ENCODE results near the gene CFAP73.
"Not testable (repeated sequence)": the region's sequence is repeated elsewhere in the genome, so short reads cannot be mapped to it uniquely, and the experiment has no call there.

CFAP73 gene

DNA sequence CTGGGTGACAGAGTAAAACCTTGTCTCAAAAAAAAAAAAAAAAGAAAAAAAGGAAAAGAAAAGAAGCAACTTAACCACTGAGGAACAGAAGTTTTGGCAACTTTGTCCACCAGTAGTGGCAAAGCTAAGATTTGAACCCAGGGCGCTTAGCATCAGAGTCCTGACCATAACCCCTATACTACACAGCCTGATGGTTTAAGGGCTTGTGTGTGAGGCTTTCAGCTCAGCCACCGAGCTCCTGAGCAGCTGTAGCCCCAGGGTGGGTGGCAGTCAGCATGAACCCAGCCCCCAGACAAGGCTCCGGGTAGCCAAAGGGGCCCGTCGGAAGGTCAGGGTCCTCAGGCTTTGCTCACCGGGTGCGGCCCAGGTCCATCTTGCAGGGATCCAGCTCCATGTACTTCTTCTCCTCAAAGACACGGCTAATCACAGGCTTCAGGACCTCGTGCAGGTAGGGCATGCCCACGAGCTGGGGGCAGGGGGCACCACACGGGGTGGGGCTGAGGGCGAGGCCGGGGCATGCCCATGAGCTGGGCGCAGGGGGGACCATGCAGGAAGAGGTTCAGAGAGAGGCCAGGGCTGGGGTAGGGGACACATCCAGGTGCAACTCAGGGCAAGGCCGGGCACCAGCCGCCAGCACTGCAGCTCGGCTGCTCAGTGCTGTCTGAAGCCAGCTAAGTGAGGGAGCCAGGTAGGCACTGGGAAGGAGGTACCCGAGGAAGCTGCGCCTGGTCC is 34.9 kb upstream of the CFAP73 start:
- H3K9me3 Mint-ChIP-seq = no peaks in the 10 kb centered on the region
- H3K4me3 Mint-ChIP-seq = no peak overlapping the region
- H3K27ac Mint-ChIP-seq = no peak overlapping the region
- no peak for DNase-seq
- H3K4me1 Mint-ChIP-seq = peaks cover 9% of the 10 kb centered on the region
- peak; percentile 47 for ATAC-seq
- no peaks in the 10 kb centered on the region for H3K27me3 Mint-ChIP-seq

DNA sequence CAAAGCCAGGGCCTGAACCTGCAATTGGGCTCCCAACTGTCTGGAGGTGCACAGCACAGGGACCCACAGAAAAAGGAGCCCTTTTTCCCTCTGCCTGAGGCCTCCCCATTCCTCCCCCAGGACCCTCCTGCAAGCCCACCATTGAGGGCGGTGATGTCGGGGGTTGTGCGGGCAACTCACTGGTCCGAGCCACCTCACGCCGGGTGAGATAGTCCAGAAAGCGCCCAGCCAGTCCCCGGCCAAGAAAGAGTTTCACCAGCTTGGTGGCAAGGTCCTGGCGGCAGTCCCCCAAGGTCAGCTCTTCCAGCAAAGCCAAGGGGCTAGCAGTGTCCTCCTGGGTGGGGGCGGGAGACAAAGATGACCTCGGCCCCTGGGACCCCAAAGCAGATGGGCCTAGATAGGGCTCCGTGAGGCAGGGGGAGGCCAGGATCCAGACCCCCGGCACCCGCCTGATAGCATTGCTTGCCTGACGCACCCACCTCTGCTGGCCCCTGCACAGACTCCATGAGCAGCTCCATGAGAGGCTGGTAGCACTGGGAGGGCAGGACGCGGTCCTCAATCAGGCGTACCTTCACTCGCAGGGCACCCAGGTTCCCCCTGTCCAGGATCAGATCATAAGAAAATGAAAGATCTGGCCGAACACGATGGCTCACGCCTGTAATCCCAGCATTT is 33.9 kb upstream of the CFAP73 start:
- Mint-ChIP-seq H3K4me1 (no peaks in the 10 kb centered on the region), H3K4me3 (no peak overlapping the region), H3K27me3 (peaks cover 8% of the 10 kb centered on the region), H3K27ac (no peak overlapping the region), H3K9me3 (no peaks in the 10 kb centered on the region)
- DNase-seq (no peak), ATAC-seq (no peak)

DNA sequence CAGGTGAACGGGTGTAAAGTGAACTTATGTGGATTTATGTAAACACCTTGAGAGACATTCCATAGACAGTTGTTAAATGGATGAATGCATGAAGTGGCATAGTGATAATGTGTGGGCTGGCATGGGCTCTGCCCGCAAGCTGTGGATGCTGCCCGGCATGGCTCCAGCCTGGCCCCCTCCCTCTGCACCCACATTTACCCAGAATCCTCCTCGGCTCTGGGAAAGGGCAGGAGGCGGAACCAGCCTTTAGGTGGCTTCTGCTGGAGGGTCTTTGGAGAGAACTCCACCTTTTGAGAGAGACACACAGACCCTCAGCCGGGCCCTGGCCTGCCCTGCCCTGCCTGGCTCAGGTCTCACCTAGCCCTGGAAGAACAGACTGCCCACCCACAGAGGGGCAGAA is 32.6 kb upstream of the CFAP73 start:
- Mint-ChIP-seq H3K27me3 (peaks cover 11% of the 10 kb centered on the region), H3K9me3 (no peaks in the 10 kb centered on the region), H3K4me1 (no peaks in the 10 kb centered on the region), H3K4me3 (no peak overlapping the region), H3K27ac (no peak overlapping the region)
- ATAC-seq (no peak), DNase-seq (no peak)

DNA sequence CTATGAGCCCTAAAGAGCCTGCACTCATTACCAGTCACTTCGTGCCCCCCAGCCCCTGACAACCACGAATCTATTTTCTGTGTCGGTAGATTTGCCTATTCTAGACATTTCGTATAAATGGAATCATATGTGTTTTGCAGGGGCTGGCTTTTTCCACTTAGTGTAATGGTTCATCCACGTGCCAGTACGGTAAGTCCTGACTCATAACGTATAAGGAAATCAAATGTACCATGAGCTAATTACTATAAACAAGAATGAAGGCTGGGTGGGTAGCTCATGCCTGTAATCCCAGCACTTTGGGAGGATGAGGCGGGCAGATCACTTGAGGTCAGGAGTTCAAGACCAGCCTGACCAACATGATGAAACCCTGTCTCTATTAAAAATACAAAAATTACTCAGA is 31.8 kb upstream of the CFAP73 start:
- not testable (repeated sequence) for DNase-seq, H3K4me3 Mint-ChIP-seq, H3K9me3 Mint-ChIP-seq, H3K4me1 Mint-ChIP-seq, ATAC-seq, H3K27ac Mint-ChIP-seq
- H3K27me3 Mint-ChIP-seq = peaks cover 11% of the 10 kb centered on the region

DNA sequence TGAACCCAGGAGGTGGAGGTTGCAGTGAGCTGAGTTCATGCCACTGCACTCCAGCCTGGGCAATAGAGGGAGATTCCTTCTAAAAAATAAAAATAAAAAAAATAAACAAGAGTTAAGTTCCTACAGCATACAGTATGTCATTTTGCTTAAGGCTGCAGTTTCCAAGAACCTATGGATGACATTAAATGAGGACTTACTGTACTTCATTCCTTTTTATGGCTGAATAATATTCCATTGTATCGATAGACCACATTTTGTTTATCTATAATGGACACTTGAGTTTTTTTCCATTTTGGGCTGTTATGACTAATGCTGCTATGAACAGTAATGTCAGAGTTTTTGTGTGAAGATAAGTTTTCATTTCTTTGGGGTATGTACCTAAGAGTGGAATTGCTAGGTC is 31.4 kb upstream of the CFAP73 start:
- Mint-ChIP-seq H3K4me3 (no peak overlapping the region), H3K9me3 (peaks cover 3 to 5% of the 10 kb centered on the region in 2 donors), H3K27me3 (peaks cover 11% of the 10 kb centered on the region), H3K4me1 (no peaks in the 10 kb centered on the region), H3K27ac (no peak overlapping the region)
- DNase-seq = no peak
- ATAC-seq = no peak

DNA sequence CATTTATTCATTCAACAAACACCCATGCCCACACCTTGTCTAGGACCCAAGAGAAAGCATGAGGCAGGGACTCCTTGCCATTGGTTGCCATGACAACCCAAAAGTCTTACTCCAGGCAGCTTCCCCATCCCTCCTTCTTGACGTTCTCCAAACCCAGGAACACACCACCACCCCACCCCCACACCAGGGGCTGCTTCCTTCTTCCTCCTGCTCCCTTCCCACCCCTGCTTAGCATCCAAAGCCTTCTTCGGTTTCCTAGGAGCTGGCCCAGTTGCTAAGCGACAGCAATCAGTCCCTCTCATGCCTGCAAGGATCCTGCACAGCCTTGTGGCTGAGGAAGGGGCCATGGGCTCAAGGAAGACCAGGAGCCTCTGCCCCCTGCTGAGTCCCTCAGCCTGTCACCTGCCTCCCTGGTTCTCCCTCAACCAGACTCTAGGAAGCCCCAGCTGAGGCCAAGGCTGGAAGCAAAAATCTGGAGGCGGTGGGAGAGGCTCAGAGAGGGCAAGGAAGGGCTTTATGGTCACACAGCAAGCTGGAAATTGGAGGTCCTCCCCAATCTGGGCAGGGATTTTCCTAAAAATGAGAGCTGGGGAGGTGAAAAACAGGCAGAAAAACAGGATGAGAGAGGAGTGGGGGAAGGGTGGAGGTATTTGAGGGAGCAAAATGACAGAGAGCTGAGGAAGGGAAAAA is 29.4 kb upstream of the CFAP73 start:
- Mint-ChIP-seq H3K27me3 (peaks cover 11% of the 10 kb centered on the region), H3K4me3 (no peak overlapping the region), H3K4me1 (no peaks in the 10 kb centered on the region), H3K9me3 (peaks cover 5 to 7% of the 10 kb centered on the region in 2 donors), H3K27ac (no peak overlapping the region)
- DNase-seq (no peak), ATAC-seq (no peak)

DNA sequence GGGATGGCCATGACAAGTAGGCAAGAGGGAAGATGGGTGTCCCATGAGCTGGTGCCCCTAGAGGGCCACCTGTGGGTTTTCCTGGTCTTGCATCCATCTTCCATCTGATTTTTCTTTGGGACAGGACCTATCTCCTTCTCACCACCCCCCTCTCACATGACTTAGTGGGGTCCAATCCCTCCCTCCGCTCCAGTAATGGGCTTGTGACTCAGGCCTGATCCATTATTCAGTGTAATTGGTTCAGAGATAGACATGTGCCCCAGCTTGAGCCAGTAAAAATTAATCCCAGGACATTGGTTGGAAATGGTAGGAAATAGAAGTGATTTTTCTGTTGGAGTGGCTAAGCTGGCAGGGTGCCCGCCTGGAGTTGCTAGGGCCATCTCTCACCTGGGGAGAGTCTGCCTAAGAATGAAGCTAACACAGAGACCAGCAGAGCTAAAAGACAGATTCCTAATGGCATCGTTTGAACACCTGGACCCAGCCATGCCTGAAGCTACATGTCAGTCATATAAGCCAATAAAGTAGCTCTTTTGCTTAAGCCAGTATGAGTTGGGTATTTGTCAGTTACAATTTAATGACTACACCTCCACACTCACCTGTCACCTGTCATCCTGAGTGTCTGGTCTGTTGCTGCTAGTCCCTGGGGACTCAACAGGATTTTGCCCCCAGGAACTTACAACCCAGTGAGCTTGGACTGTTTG is 28.7 kb upstream of the CFAP73 start:
- DNase-seq (no peak), ATAC-seq (no peak)
- H3K4me3 Mint-ChIP-seq = no peak overlapping the region
- H3K4me1 Mint-ChIP-seq = no peaks in the 10 kb centered on the region
- peaks cover 5 to 7% of the 10 kb centered on the region in 2 donors for H3K9me3 Mint-ChIP-seq
- no peak overlapping the region for H3K27ac Mint-ChIP-seq
- H3K27me3 Mint-ChIP-seq = peaks cover 11% of the 10 kb centered on the region

DNA sequence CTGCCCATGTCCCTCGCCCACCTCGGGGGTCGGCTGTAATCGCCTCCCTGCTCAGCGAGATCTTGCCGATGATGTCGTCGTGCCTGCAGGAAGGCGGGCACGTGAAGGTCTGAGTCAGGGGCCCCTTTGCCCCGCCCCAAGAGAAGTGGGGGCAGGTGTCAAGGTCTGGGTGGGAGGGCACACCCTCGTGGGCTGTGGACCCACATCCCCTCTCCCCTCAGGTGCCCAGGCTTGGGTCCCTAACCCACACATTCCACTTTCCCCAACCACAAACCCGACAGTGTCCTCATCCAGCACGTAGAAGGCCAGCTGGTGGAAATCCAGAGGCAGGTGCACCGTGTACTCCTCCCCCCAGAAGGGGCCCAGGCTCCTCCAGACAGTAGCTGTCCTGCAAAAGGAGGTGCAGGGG is 21.7 kb upstream of the CFAP73 start:
- Mint-ChIP-seq H3K27ac (no peak overlapping the region), H3K4me1 (peaks cover 36% of the 10 kb centered on the region), H3K4me3 (no peak overlapping the region), H3K27me3 (no peaks in the 10 kb centered on the region), H3K9me3 (peaks cover 2 to 7% of the 10 kb centered on the region in 2 donors)
- DNase-seq (no peak), ATAC-seq (no peak)

DNA sequence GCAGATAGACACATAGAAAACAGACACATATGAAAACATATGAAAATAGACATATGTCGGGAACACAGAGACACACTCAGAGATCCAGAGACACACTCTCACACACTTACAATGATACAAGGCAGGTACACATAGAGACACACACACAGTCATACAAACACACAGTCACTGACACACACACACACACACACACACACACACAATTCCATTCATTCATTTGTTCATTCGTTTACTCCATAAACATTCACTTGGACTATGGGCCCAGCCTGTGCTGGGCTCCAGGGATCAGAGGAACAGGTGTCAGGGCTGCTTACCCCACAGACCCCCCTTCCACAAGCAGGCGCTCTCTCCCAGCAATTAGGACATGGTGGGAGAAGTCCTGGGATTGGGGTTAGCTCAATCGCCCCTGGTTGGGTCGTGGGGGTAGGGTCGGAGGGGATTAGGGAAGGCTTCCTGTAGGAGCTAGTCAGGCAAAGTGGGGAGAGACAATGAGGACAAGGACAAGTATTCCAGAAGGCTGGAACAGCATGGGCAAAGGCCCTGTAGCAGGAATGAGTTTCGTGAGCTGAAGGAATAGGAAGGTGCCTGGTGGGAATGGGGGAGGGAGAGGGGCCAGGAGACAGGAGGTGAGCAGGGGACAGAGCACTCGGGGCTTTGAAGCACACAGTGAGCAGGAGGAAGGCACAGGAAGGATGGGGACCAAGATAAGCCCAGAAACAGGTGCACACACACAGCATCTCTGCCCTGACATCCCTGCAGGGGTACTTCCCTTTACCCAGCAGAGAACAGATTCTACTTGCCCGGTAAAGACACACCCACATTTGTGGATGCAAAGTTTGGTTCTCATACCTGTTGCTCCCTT is 20.5 kb upstream of the CFAP73 start:
- no peak for DNase-seq
- ATAC-seq = peak; percentile 37
- no peaks in the 10 kb centered on the region for H3K27me3 Mint-ChIP-seq
- H3K27ac Mint-ChIP-seq = no peak overlapping the region
- H3K4me3 Mint-ChIP-seq = no peak overlapping the region
- no peaks in the 10 kb centered on the region for H3K9me3 Mint-ChIP-seq
- H3K4me1 Mint-ChIP-seq = peaks cover 36% of the 10 kb centered on the region

DNA sequence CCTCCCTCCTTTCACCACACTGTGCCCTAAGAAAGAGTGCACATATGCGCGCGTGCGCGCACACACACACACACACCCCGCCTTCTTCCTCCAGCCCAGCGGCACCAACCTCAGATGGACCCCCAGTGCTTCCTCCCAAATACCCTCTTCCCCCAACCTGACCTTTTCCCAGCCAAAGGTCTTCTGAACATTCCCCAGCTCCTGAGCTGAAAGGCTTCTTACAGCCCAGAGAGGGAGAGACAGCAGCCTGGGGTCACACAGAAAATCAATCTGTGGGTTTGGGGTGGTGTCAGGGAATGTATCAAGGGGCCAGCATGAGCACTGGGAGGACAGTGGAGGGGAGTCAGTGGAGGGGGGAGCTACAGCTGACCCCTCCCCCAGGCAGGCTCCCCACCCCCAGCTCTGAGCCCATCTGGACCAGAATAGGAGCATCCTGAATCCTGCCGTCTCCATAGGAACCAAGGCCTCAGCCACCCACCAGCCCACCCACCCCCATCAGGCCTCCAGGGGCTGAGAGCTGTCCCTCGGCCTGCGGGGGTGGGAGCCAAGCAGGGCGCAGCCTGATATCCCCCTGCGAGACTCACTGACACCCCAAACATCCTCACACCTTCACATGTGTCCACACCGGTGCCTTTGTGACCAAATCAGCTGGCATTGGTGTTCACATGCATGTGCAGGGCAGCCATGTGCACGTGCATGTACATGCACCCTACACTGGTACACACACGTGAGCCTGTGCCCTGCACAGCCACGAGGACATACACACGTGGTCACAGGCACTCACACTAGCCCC is 19.7 kb upstream of the CFAP73 start:
- no peak overlapping the region for H3K27ac Mint-ChIP-seq

DNA sequence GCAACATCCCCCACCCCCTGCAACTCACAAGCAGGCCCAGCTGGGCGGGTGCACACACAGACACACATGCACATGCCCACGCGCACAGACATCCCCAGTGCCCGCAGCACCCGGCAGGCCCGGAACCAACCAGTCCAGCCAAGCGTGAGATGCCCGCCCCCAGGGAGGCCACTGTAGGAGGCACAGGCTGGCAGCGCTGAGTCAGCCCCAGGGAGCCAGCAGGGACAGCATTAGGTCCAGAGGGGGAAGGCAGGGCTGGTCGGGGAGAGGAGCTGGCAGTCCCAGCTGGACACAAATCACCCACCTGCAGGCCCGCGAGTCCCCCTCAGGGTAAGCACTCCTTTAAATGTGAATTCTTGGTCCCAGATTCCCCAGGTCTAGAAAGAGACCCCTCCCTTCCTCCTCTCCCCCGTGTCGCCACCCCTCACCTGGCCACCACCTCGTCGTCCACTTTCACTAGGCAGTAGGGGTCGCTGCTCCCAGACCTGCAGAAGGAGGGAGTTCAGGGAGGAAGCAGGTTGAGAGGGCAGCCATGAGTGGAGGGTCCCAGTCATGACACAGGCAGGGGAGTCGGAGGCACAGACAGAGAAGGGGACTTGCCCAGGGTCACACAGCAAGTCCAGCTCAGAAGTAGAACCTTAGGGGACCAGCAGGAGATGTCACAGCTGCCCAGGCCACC is 18.9 kb upstream of the CFAP73 start:
- no peak for ATAC-seq
- no peak overlapping the region for H3K27ac Mint-ChIP-seq
- no peaks in the 10 kb centered on the region for H3K9me3 Mint-ChIP-seq
- no peak for DNase-seq
- no peak overlapping the region for H3K4me3 Mint-ChIP-seq
- peaks cover 46% of the 10 kb centered on the region for H3K4me1 Mint-ChIP-seq
- peaks cover 8% of the 10 kb centered on the region for H3K27me3 Mint-ChIP-seq

More for the DNA sequence above, 19.7 kb upstream of the CFAP73 start:
- peaks cover 2% of the 10 kb centered on the region for H3K27me3 Mint-ChIP-seq
- H3K9me3 Mint-ChIP-seq = no peaks in the 10 kb centered on the region
- H3K4me1 Mint-ChIP-seq = peaks cover 39% of the 10 kb centered on the region
- DNase-seq = no peak
- peak; percentile 6 for ATAC-seq
- H3K4me3 Mint-ChIP-seq = no peak overlapping the region

DNA sequence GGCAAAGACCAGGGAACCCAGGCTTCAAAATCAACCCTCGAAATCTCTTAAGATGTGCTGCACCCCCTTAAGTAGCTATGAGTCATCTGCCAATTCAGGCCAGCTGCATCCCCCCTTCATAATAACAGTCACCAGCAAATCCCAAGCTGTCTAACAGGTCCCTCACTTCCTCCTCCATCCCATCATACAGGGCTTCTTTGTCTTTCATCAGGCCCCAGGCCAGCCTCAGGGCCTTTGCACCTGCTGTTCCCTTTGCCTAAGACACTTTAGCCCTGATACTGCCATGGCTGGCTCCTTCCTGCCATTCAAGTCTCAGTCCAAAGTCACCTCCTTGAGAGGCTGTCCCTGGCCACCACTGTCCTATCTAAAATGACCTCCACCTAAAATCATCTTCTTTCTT is 18.0 kb upstream of the CFAP73 start:
- ATAC-seq (no peak), DNase-seq (no peak)
- Mint-ChIP-seq H3K4me3 (no peak overlapping the region), H3K9me3 (no peaks in the 10 kb centered on the region), H3K27me3 (peaks cover 8% of the 10 kb centered on the region), H3K4me1 (peaks cover 56% of the 10 kb centered on the region), H3K27ac (no peak overlapping the region)

DNA sequence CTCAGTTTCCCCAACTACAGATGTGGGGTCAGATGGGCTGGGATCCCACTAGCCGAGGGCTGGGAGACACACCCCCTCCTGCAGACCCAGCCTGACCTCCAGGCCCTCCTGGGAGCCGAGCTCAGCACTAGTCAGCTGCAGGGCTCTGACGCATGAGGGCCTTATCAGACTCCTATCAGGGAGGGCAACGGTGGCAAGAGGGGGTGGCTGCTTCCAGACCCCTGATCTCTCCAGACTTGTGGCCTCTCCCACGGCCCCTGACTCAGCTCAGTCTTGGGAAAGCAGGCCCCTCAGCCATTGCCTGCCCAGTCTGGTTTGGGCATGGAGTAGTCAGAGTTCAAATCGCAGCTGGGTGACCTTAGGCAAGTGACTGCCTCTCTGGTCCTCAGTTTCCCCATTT is 16.5 kb upstream of the CFAP73 start:
- no peak overlapping the region for H3K4me3 Mint-ChIP-seq
- ATAC-seq = no peak
- H3K27me3 Mint-ChIP-seq = peaks cover 8% of the 10 kb centered on the region
- H3K9me3 Mint-ChIP-seq = no peaks in the 10 kb centered on the region
- no peak overlapping the region for H3K27ac Mint-ChIP-seq
- no peak for DNase-seq
- H3K4me1 Mint-ChIP-seq = peaks cover 64% of the 10 kb centered on the region

DNA sequence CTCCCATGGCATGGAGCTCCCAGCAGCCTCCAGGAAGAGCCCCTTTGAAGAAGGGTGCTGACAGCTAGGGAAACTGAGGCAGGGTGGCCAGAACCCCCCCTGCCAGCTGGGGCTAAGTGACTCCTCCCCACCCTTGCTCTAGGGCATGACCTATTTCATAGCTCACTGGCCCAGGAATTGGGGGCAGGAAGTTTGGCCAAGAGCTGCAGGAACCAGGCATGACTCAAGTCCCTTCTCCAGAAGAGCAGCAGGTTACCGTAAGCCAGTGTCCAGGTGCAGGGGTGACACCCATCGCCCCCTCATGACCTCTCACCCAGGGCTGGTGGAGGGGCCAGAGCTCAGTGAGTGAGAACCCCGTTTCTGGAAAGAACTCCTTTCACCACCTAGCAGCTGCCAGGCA is 15.9 kb upstream of the CFAP73 start:
- no peak overlapping the region for H3K27ac Mint-ChIP-seq
- no peak for ATAC-seq
- peaks cover 59% of the 10 kb centered on the region for H3K4me1 Mint-ChIP-seq
- DNase-seq = no peak
- peaks cover 8% of the 10 kb centered on the region for H3K27me3 Mint-ChIP-seq
- peak overlapping the region in 1 of 2 donors; percentile 8 for H3K4me3 Mint-ChIP-seq
- H3K9me3 Mint-ChIP-seq = no peaks in the 10 kb centered on the region
